ENCODE results near the gene UBE2Q2. TPM values are rescaled to one million over a fixed set of nuclear protein-coding genes. Genes with fewer than 3 reads are reported as not detected.
"Not testable (repeated sequence)": the region's sequence is repeated elsewhere in the genome, so short reads cannot be mapped to it uniquely, and the experiment has no call there.

UBE2Q2 gene
- polyA plus RNA-seq, 1 donor from 2014 or later = 83.8 TPM

GRCh38 chr15:75797146-75797545 is 46.1 kb upstream of the UBE2Q2 start:
- H2AFZ ChIP-seq (ENCODE audit: low read depth, low read length); H3K9me3 ChIP-seq (ENCODE audit: low read length); H3F3A ChIP-seq (ENCODE audit: insufficient read depth, low read length, poor library complexity, severe bottlenecking); H3K79me2 ChIP-seq (replicated peaks; ENCODE audit: insufficient read depth, low read length); H4K20me1 ChIP-seq (ENCODE audit: insufficient read depth); H3K36me3 ChIP-seq (ENCODE audit: insufficient read depth, low read length); H3K9me2 ChIP-seq (ENCODE audit: insufficient read depth, low read length); H3K4me2 ChIP-seq (ENCODE audit: low read length); H3K4me3 ChIP-seq (ENCODE audit: low read length); H3K9ac ChIP-seq (ENCODE audit: low read length); H3K27ac ChIP-seq (ENCODE audit: low read length): not testable (repeated sequence)
- peaks cover 11% of the 10 kb centered on the region for H3K27me3 ChIP-seq (ENCODE audit: insufficient read depth, low read depth, low read length)

GRCh38 chr15:75799190-75799589 is 44.1 kb upstream of the UBE2Q2 start:
- Histone ChIP-seq H3K9me3 (ENCODE audit: low read length) (no peaks in the 10 kb centered on the region), H3K4me2 (ENCODE audit: low read length) (no peak overlapping the region), H3K27me3 (ENCODE audit: insufficient read depth, low read depth, low read length) (peaks cover 11% of the 10 kb centered on the region), H3K9me2 (ENCODE audit: insufficient read depth, low read length) (no peaks in the 10 kb centered on the region), H3K4me3 (ENCODE audit: low read length) (no peak overlapping the region), H3F3A (ENCODE audit: insufficient read depth, low read length, poor library complexity, severe bottlenecking) (no peaks in the 10 kb centered on the region), H3K36me3 (ENCODE audit: insufficient read depth, low read length) (no peaks in the 10 kb centered on the region), H2AFZ (ENCODE audit: low read depth, low read length) (no peak overlapping the region), H3K27ac (ENCODE audit: low read length) (no peak overlapping the region), H3K9ac (ENCODE audit: low read length) (no peak overlapping the region), H4K20me1 (ENCODE audit: insufficient read depth) (no peaks in the 10 kb centered on the region), H3K79me2 (replicated peaks; ENCODE audit: insufficient read depth, low read length) (no peaks in the 10 kb centered on the region)
- TF ChIP-seq SMC3 (conservative IDR thresholded peaks at IDR 0.05; ENCODE audit: poor library complexity) = no peak
- TF ChIP-seq MXI1 (conservative IDR thresholded peaks at IDR 0.05; ENCODE audit: poor library complexity, severe bottlenecking) = no peak
- TF ChIP-seq POLR2AphosphoS5 (IDR thresholded peaks at IDR 0.05) = no peak
- no peak for TF ChIP-seq RAD21 (conservative IDR thresholded peaks at IDR 0.05)
- TF ChIP-seq TAF1 (IDR thresholded peaks at IDR 0.05; ENCODE audit: low read depth) = no peak
- no peak for TF ChIP-seq EZH2 (IDR thresholded peaks at IDR 0.05; ENCODE audit: borderline replicate concordance, insufficient read depth, low read length, poor library complexity, severe bottlenecking)
- TF ChIP-seq EP300 (conservative IDR thresholded peaks at IDR 0.05; ENCODE audit: poor library complexity, severe bottlenecking) = no peak
- no peak for TF ChIP-seq REST (IDR thresholded peaks at IDR 0.05; ENCODE audit: borderline replicate concordance)
- TF ChIP-seq CTCF (IDR thresholded peaks at IDR 0.05; ENCODE audit: poor library complexity, severe bottlenecking) = no peak

- not testable (repeated sequence) for H3K4me3 ChIP-seq (ENCODE audit: low read length); H3K9me3 ChIP-seq (ENCODE audit: low read length); H3K9me2 ChIP-seq (ENCODE audit: insufficient read depth, low read length); H3K79me2 ChIP-seq (replicated peaks; ENCODE audit: insufficient read depth, low read length); H4K20me1 ChIP-seq (ENCODE audit: insufficient read depth); H2AFZ ChIP-seq (ENCODE audit: low read depth, low read length); H3F3A ChIP-seq (ENCODE audit: insufficient read depth, low read length, poor library complexity, severe bottlenecking); H3K4me2 ChIP-seq (ENCODE audit: low read length); H3K36me3 ChIP-seq (ENCODE audit: insufficient read depth, low read length); H3K9ac ChIP-seq (ENCODE audit: low read length); H3K27ac ChIP-seq (ENCODE audit: low read length)
- H3K27me3 ChIP-seq (ENCODE audit: insufficient read depth, low read depth, low read length) = peaks cover 11% of the 10 kb centered on the region
Measured at GRCh38 chr15:75800409-75800808, 42.8 kb upstream of the UBE2Q2 start.
